HepG2 (cell line): ENCODE results near the gene C15orf62. TPM values are rescaled to one million over a fixed set of nuclear protein-coding genes. Genes with fewer than 3 reads are reported as not detected.

Experiments used
- AKNA ChIP-seq: sonication (generic); formaldehyde crosslinking; IDR thresholded peaks from 2 replicates; pipeline ENCODE4 v1.4.0; 2020; ENCODE audit warnings: missing genetic modification reagents, borderline replicate concordance
- ATF7 ChIP-seq, 2 experiments: fragments of 450-650 bp in 1 of 2; sonication (generic) in 1 of 2; formaldehyde crosslinking in 1 of 2; IDR thresholded peaks; 2 replicates each; pipeline versions ENCODE4 v1.4.0 to v1.6.1; 2016 to 2020; ENCODE audit warnings: antibody characterized with exemption in 1 of 2, mild to moderate bottlenecking in 1 of 2, missing genetic modification reagents in 1 of 2
- HNF1A ChIP-seq, 2 experiments: sonication (generic) in 1 of 2; formaldehyde crosslinking in 1 of 2; IDR thresholded peaks; 2 replicates each; pipeline versions ENCODE4 v1.4.0 to v1.6.1; 2016 to 2020; ENCODE audit warnings: borderline replicate concordance in 1 of 2, low read depth in 1 of 2, mild to moderate bottlenecking in 1 of 2, missing genetic modification reagents in 1 of 2
- ISX ChIP-seq: sonication (generic); formaldehyde crosslinking; conservative IDR thresholded peaks from 2 replicates; pipeline ENCODE4 v1.5.0; 2020; ENCODE audit warnings: missing genetic modification reagents
- JARID2 ChIP-seq: sonication (generic); formaldehyde crosslinking; IDR thresholded peaks from 2 replicates; pipeline ENCODE4 v1.8.1; 2023; ENCODE audit warnings: missing genetic modification reagents, inconsistent platforms; ENCODE audit not compliant: insufficient replicate concordance
- MIER3 ChIP-seq: IDR thresholded peaks from 2 replicates; pipeline ENCODE4 v1.6.1; 2016; ENCODE audit warnings: missing compliant biosample characterization, borderline replicate concordance
- SAP130 ChIP-seq: IDR thresholded peaks from 2 replicates; pipeline ENCODE4 v1.6.1; 2016; ENCODE audit warnings: low read depth
- TIGD3 ChIP-seq: sonication (generic); formaldehyde crosslinking; IDR thresholded peaks from 2 replicates; pipeline ENCODE4 v1.5.1; 2020; ENCODE audit warnings: mild to moderate bottlenecking, missing genetic modification reagents, borderline replicate concordance
- YEATS4 ChIP-seq: sonication (generic); formaldehyde crosslinking; IDR thresholded peaks from 2 replicates; pipeline ENCODE4 v1.4.0; 2020; ENCODE audit warnings: missing genetic modification reagents, borderline replicate concordance
- ZBTB37 ChIP-seq: sonication (generic); formaldehyde crosslinking; IDR thresholded peaks from 2 replicates; pipeline ENCODE4 v1.4.0; 2020; ENCODE audit warnings: mild to moderate bottlenecking, missing genetic modification reagents
- ZNF350 ChIP-seq: sonication (generic); formaldehyde crosslinking; IDR thresholded peaks from 2 replicates; pipeline ENCODE4 v1.4.0; 2020; ENCODE audit warnings: mild to moderate bottlenecking, low read depth, missing genetic modification reagents, borderline replicate concordance
- ZNF44 ChIP-seq: sonication (generic); formaldehyde crosslinking; IDR thresholded peaks from 2 replicates; pipeline ENCODE4 v1.5.1; 2020; ENCODE audit warnings: mild to moderate bottlenecking, missing genetic modification reagents
- ZNF547 ChIP-seq: sonication (generic); formaldehyde crosslinking; IDR thresholded peaks from 2 replicates; pipeline ENCODE4 v1.5.1; 2020; ENCODE audit warnings: mild to moderate bottlenecking, missing genetic modification reagents
- ZNF558 ChIP-seq: sonication (generic); formaldehyde crosslinking; IDR thresholded peaks from 2 replicates; pipeline ENCODE4 v1.9.0; 2022; ENCODE audit warnings: mild to moderate bottlenecking, missing genetic modification reagents, borderline replicate concordance
- polyA plus RNA-seq, 8 experiments: library from polyadenylated mRNA; depleted of rRNA in 3 of 8; stranded (reverse) in 7 of 8; unstranded in 1 of 8; fragments of >200 nt; fragmentation: Illumina TruSeq in 4 of 8; extraction: Trizol in 4 of 8; gene quantifications; 2 replicates each; pipeline versions ENCODE4 v1.2.1 to v1.2.3, GENCODE V29; 2011 to 2016; ENCODE audit warnings: low read depth in 4 of 8, missing spikeins in 1 of 8, mixed read lengths in 1 of 8; ENCODE audit not compliant: insufficient read depth in 1 of 8
- total RNA-seq, 5 experiments: library from RNA; depleted of rRNA; stranded (reverse); fragments of >200 nt; fragmentation: Illumina TruSeq; extraction: Trizol; gene quantifications; 2 replicates each; pipeline ENCODE4 v1.2.3, GENCODE V29; 2016; ENCODE audit warnings: low read depth in 1 of 5

The C15orf62 gene
- total and polyA plus RNA-seq, 2 of the 13 experiments (the other 11 are each of a cell fraction or from before 2014, with no cell fraction given): 0.51 to 1.1 TPM

- TF ChIP-seq HNF1A (IDR thresholded peaks at IDR 0.05; ENCODE audit: low read depth) (no peak), HNF1A (CRISPR knock-in tag; IDR thresholded peaks at IDR 0.05; ENCODE audit: borderline replicate concordance) (peak; percentile 4; the same call in 1 of the 2 replicates), SAP130 (CRISPR knock-in tag) (peak; percentile 10; the same call in 1 of the 2 replicates), JARID2 (CRISPR knock-in tag) (no peak), ZBTB37 (CRISPR knock-in tag) (0 out of 2 replicates have a peak, but pooled peaks have one; percentile 33), ATF7 (IDR thresholded peaks at IDR 0.05) (no peak), ATF7 (CRISPR knock-in tag; IDR thresholded peaks at IDR 0.05) (no peak), MIER3 (CRISPR knock-in tag) (peak; percentile 13; the same call in 1 of the 2 replicates), YEATS4 (CRISPR knock-in tag) (peak; percentile 63; the same call in 1 of the 2 replicates), ZNF350 (peak; percentile 61; the same call in 1 of the 2 replicates), AKNA (CRISPR knock-in tag) (peak; percentile 15; the same call in 1 of the 2 replicates), TIGD3 (CRISPR knock-in tag) (peak; percentile 50; the same call in 1 of the 2 replicates), ZNF547 (CRISPR knock-in tag) (no peak), ISX (CRISPR knock-in tag) (0 out of 2 replicates have a peak, but pooled peaks have one; percentile 64), ZNF558 (CRISPR knock-in tag) (peak; percentile 4; the same call in 1 of the 2 replicates), ZNF44 (no peak)
These were observed 6.6 kb upstream of the C15orf62 start (continued) for GRCh38 chr15:40762919-40763800.
